WTC11 (cell line): ENCODE data around the gene TMEFF2. TPM values are rescaled to one million over a fixed set of nuclear protein-coding genes. Genes with fewer than 3 reads are reported as not detected.

Experiments
- ATAC-seq: fragments of 200-7000 bp; cut with Tn5 transposase; 2 replicates; pipeline ENCODE4 v1.10.0; 2021; ENCODE audit warnings: mild to moderate bottlenecking, moderate library complexity
- CTCF ChIA-PET: fragments of 300-600 bp; sonication (Branson Sonifier 250); formaldehyde crosslinking; loops from one replicate; lab custom pipeline; 2021; ENCODE audit warnings: antibody characterized with exemption; lab: Charles Lee
- POLR2A ChIA-PET: fragments of 350-600 bp; sonication (Branson Sonifier 250); formaldehyde crosslinking; loops from one replicate; lab custom pipeline; 2021; ENCODE audit warnings: antibody characterized with exemption; lab: Charles Lee
- DNase-seq: peaks from one replicate; pipeline ENCODE4 v3.0.0; 2021; ENCODE audit warnings: low spot score
- H3K27ac Mint-ChIP-seq: 2 replicates; pipeline ENCODE4 v1.8.0; 2021; ENCODE audit warnings: mixed read lengths
- H3K27me3 Mint-ChIP-seq: 2 replicates; pipeline ENCODE4 v1.8.0; 2021; ENCODE audit warnings: low read depth, mild to moderate bottlenecking, moderate library complexity, mixed read lengths
- H3K36me3 Mint-ChIP-seq: 2 replicates; pipeline ENCODE4 v1.8.0; 2021; ENCODE audit warnings: mixed read lengths
- H3K4me1 Mint-ChIP-seq: 2 replicates; pipeline ENCODE4 v1.8.0; 2022; ENCODE audit warnings: mixed read lengths
- H3K4me3 Mint-ChIP-seq: 2 replicates; pipeline ENCODE4 v1.8.0; 2021; ENCODE audit warnings: mild to moderate bottlenecking, moderate library complexity, mixed read lengths
- H3K9me3 Mint-ChIP-seq: 2 replicates; pipeline ENCODE4 v1.8.0; 2021; ENCODE audit warnings: mixed read lengths
- AFF4 ChIP-seq: sonication (generic); formaldehyde crosslinking; IDR thresholded peaks from 2 replicates; pipeline ENCODE4 v1.8.1; 2023; ENCODE audit warnings: mild to moderate bottlenecking, missing genetic modification reagents, borderline replicate concordance
- E2F4 ChIP-seq: sonication (generic); formaldehyde crosslinking; IDR thresholded peaks from 2 replicates; pipeline ENCODE4 v1.8.1; 2022; ENCODE audit warnings: low read depth, mild to moderate bottlenecking, moderate library complexity, missing genetic modification reagents, borderline replicate concordance
- E2F5 ChIP-seq: sonication (generic); formaldehyde crosslinking; IDR thresholded peaks from 2 replicates; pipeline ENCODE4 v1.8.1; 2022; ENCODE audit warnings: mild to moderate bottlenecking, moderate library complexity, missing genetic modification reagents
- FOXJ3 ChIP-seq: sonication (generic); formaldehyde crosslinking; IDR thresholded peaks from 2 replicates; pipeline ENCODE4 v1.9.0; 2021; ENCODE audit warnings: missing genetic modification reagents, mild to moderate bottlenecking, borderline replicate concordance
- HMGA2 ChIP-seq: fragments of 250-450 bp; sonication (Bioruptor Pico); IDR thresholded peaks from 2 replicates; pipeline ENCODE4 v1.4.0; 2021; ENCODE audit warnings: mild to moderate bottlenecking, moderate library complexity
- IRF2 ChIP-seq: sonication (generic); formaldehyde crosslinking; IDR thresholded peaks from 2 replicates; pipeline ENCODE4 v1.8.0; 2022; ENCODE audit warnings: low read depth, missing genetic modification reagents, borderline replicate concordance
- KAT7 ChIP-seq: sonication (generic); formaldehyde crosslinking; IDR thresholded peaks from 2 replicates; pipeline ENCODE4 v1.8.1; 2023; ENCODE audit warnings: missing genetic modification reagents, mild to moderate bottlenecking, borderline replicate concordance
- MYBL2 ChIP-seq: sonication (generic); formaldehyde crosslinking; IDR thresholded peaks from 2 replicates; pipeline ENCODE4 v1.8.1; 2023; ENCODE audit warnings: mild to moderate bottlenecking, moderate library complexity, missing genetic modification reagents
- NFYB ChIP-seq: sonication (generic); formaldehyde crosslinking; conservative IDR thresholded peaks from 2 replicates; pipeline ENCODE4 v1.8.0; 2022; ENCODE audit warnings: low read depth, missing genetic modification reagents
- NR1H2 ChIP-seq: sonication (generic); formaldehyde crosslinking; IDR thresholded peaks from 2 replicates; pipeline ENCODE4 v1.9.0; 2021; ENCODE audit warnings: mild to moderate bottlenecking, moderate library complexity, missing genetic modification reagents
- NR2C2 ChIP-seq: sonication (generic); formaldehyde crosslinking; IDR thresholded peaks from 2 replicates; pipeline ENCODE4 v1.8.0; 2022; ENCODE audit warnings: mild to moderate bottlenecking, missing genetic modification reagents
- PRRX2 ChIP-seq: fragments of 250-450 bp; sonication (Bioruptor Pico); IDR thresholded peaks from 2 replicates; pipeline ENCODE4 v1.8.0; 2021; ENCODE audit warnings: mild to moderate bottlenecking
- ZBTB21 ChIP-seq: sonication (generic); formaldehyde crosslinking; IDR thresholded peaks from 2 replicates; pipeline ENCODE4 v1.8.1; 2023; ENCODE audit warnings: mild to moderate bottlenecking, missing genetic modification reagents, borderline replicate concordance
- ZNF138 ChIP-seq: sonication (generic); formaldehyde crosslinking; conservative IDR thresholded peaks from 2 replicates; pipeline ENCODE4 v1.8.1; 2022; ENCODE audit warnings: mild to moderate bottlenecking, moderate library complexity, missing genetic modification reagents
- ZNF317 ChIP-seq: sonication (generic); formaldehyde crosslinking; IDR thresholded peaks from 2 replicates; pipeline ENCODE4 v1.8.1; 2023; ENCODE audit warnings: low read depth, mild to moderate bottlenecking, moderate library complexity, missing genetic modification reagents, borderline replicate concordance
- ZNF416 ChIP-seq: fragments of 250-450 bp; sonication (Bioruptor Pico); IDR thresholded peaks from 2 replicates; pipeline ENCODE4 v1.9.0; 2021; ENCODE audit warnings: mild to moderate bottlenecking, inconsistent platforms
- ZNF423 ChIP-seq: fragments of 250-450 bp; sonication (Bioruptor Pico); IDR thresholded peaks from 2 replicates; pipeline ENCODE4 v2.1.2; 2022; ENCODE audit warnings: mild to moderate bottlenecking, moderate library complexity
- ZNF425 ChIP-seq: fragments of 250-450 bp; sonication (Bioruptor Pico); conservative IDR thresholded peaks from 2 replicates; pipeline ENCODE4 v1.9.0; 2021; ENCODE audit warnings: mild to moderate bottlenecking
- ZNF671 ChIP-seq: fragments of 250-450 bp; sonication (Bioruptor Pico); IDR thresholded peaks from 2 replicates; pipeline ENCODE4 v1.8.0; 2021; ENCODE audit warnings: mild to moderate bottlenecking
- total RNA-seq: library from RNA; stranded (reverse); gene quantifications from 3 replicates; pipeline ENCODE4 v1.2.3, GENCODE V29; 2021

The TMEFF2 gene
- total RNA-seq, 1 experiment from 2014 or later: 2.3 TPM

GRCh38 chr2:191979221-191979730, 215.5 kb downstream of the TMEFF2 start (continued):
- TF ChIP-seq NFYB: no peak
- TF ChIP-seq IRF2 (CRISPR knock-in tag): no peak
- TF ChIP-seq FOXJ3: no peak
- no peak for TF ChIP-seq ZNF671
- no peak for TF ChIP-seq E2F5
- no peak for TF ChIP-seq NR2C2 (CRISPR knock-in tag)
- no peak for TF ChIP-seq E2F4
- no peak for TF ChIP-seq ZNF416
- no peak for TF ChIP-seq ZBTB21
- TF ChIP-seq ZNF138 (CRISPR knock-in tag): no peak
- TF ChIP-seq ZNF317 (CRISPR knock-in tag): no peak
- TF ChIP-seq PRRX2 (CRISPR knock-in tag): no peak

GRCh38 chr2:191977754-191978153, 217.0 kb downstream of the TMEFF2 start:
- Mint-ChIP-seq H3K4me3 (no peak overlapping the region), H3K27me3 (no peaks in the 10 kb centered on the region), H3K36me3 (peaks cover 3% of the 10 kb centered on the region; the same call in 1 of the 2 replicates), H3K4me1 (peaks cover 38% of the 10 kb centered on the region), H3K27ac (no peak overlapping the region; the same call in 1 of the 2 replicates), H3K9me3 (peaks cover 8% of the 10 kb centered on the region)
- no peak for ATAC-seq
- DNase-seq: no peak
- TF ChIP-seq ZBTB21: no peak
- ChIA-PET POLR2A (no interaction called here), CTCF (interaction anchor here (1.7 kb wide), 1 partner anchor 185 kb away, joined by 6 read pairs; no protein-coding TSS in a partner anchor)

GRCh38 chr2:191976436-191976835, 218.3 kb downstream of the TMEFF2 start:
- peaks cover 3% of the 10 kb centered on the region; the same call in 1 of the 2 replicates for H3K36me3 Mint-ChIP-seq
- ChIA-PET CTCF (no interaction called here), POLR2A (no interaction called here)
- ATAC-seq (no peak), DNase-seq (no peak)
- peaks cover 8% of the 10 kb centered on the region for H3K9me3 Mint-ChIP-seq
- H3K27ac Mint-ChIP-seq: no peak overlapping the region
- no peak for TF ChIP-seq NR1H2 (CRISPR knock-in tag)
- TF ChIP-seq ZNF423: no peak
- no peak for TF ChIP-seq MYBL2 (CRISPR knock-in tag)
- no peak for TF ChIP-seq ZNF425
- TF ChIP-seq HMGA2 (CRISPR knock-in tag): no peak
- TF ChIP-seq AFF4 (CRISPR knock-in tag): no peak
- no peak for TF ChIP-seq KAT7
- peaks cover 35% of the 10 kb centered on the region for H3K4me1 Mint-ChIP-seq
- no peaks in the 10 kb centered on the region for H3K27me3 Mint-ChIP-seq
- H3K4me3 Mint-ChIP-seq: no peak overlapping the region
